ENCODE data around the gene DNM3.

DNM3 gene

DNA sequence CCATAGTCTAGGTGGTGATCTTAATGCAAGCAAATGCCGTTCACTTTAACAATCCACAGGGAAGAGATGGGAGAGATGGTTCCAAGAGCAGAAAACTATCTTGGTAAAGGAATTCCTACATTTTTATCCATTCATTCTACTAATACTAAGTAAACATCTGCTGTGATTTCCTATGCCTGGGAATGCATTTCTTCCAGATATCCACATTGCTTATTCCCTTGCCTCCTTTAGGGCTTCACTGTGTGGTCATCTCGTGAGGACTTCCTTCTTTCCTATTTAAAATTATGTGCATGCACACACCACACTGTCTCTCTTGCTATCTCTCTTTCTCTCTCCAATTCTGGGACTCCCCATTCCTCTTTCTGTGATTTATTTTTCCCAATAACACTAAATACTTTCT is 380.1 kb downstream of the DNM3 start:
- DNase-seq (ENCODE audit: low read depth) = no peak
- no peak overlapping the region for H3K4me3 ChIP-seq (ENCODE audit: low read depth, low read length)
- no peak for TF ChIP-seq MAX (IDR thresholded peaks at IDR 0.05; ENCODE audit: low read depth, low read length)
- no peak for TF ChIP-seq POLR2A (IDR thresholded peaks at IDR 0.05; ENCODE audit: extremely low read depth, insufficient read length)
- no peak for TF ChIP-seq MYC (IDR thresholded peaks at IDR 0.05; ENCODE audit: low read depth, low read length)
- TF ChIP-seq, protein P1, sequence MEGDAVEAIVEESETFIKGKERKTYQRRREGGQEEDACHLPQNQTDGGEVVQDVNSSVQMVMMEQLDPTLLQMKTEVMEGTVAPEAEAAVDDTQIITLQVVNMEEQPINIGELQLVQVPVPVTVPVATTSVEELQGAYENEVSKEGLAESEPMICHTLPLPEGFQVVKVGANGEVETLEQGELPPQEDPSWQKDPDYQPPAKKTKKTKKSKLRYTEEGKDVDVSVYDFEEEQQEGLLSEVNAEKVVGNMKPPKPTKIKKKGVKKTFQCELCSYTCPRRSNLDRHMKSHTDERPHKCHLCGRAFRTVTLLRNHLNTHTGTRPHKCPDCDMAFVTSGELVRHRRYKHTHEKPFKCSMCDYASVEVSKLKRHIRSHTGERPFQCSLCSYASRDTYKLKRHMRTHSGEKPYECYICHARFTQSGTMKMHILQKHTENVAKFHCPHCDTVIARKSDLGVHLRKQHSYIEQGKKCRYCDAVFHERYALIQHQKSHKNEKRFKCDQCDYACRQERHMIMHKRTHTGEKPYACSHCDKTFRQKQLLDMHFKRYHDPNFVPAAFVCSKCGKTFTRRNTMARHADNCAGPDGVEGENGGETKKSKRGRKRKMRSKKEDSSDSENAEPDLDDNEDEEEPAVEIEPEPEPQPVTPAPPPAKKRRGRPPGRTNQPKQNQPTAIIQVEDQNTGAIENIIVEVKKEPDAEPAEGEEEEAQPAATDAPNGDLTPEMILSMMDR (IDR thresholded peaks at IDR 0.05; ENCODE audit: low read depth, low read length) = no peak

DNA sequence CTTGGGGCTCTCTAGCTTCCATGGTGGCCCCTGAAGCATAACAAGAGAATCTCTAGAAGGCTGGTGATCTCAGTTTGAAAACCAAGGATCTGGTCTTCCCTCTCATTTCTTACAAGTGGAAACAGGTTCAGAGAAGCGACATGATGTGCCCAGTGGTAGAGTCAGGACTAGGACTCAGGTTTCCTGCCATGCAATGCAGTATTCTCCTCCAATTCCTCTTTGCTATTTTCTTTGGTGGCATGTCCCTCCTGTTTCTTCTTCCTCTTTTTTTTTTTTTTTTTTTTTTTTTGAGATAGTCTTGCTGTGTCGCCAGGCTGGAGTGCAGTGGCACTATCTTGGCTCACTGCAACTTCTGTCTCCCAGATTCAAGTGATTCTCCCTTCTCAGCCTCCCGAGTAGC is 383.6 kb downstream of the DNM3 start:
- TF ChIP-seq MAX (IDR thresholded peaks at IDR 0.05; ENCODE audit: low read depth, low read length) (no peak), MYC (IDR thresholded peaks at IDR 0.05; ENCODE audit: low read depth, low read length) (no peak), POLR2A (IDR thresholded peaks at IDR 0.05; ENCODE audit: extremely low read depth, insufficient read length) (no peak)
- TF ChIP-seq, protein P1 (IDR thresholded peaks at IDR 0.05; ENCODE audit: low read depth, low read length) = no peak
- DNase-seq (ENCODE audit: low read depth) = no peak
- H3K4me3 ChIP-seq (ENCODE audit: low read depth, low read length) = no peak overlapping the region

DNA sequence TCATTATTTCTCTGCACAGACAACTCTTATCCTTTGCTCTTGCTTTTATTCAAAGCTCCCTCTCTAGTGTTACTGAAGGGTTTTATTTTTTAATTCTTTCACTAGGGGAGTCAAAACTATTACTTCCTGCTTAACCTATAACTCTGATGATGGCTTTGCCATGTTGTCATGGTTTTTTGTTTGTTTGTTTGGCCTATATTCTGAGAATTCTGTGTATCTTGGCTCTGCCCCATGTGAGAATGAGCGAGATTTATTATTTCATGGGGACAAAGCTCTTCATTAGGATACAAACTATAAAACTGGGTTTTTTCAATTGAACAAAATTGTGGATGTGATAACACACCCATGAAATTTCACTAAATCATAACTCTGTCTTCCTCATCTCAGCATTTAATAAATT is 388.6 kb downstream of the DNM3 start:
- H3K4me3 ChIP-seq (ENCODE audit: low read depth, low read length) = no peak overlapping the region
- TF ChIP-seq MYC (IDR thresholded peaks at IDR 0.05; ENCODE audit: low read depth, low read length) (no peak), POLR2A (IDR thresholded peaks at IDR 0.05; ENCODE audit: extremely low read depth, insufficient read length) (no peak), MAX (IDR thresholded peaks at IDR 0.05; ENCODE audit: low read depth, low read length) (no peak)
- TF ChIP-seq, protein P1 (IDR thresholded peaks at IDR 0.05; ENCODE audit: low read depth, low read length) = no peak
- no peak for DNase-seq (ENCODE audit: low read depth)

GRCh38 chr1:172230526-172230925 is 389.2 kb downstream of the DNM3 start:
- TF ChIP-seq MYC (IDR thresholded peaks at IDR 0.05; ENCODE audit: low read depth, low read length) = no peak
- no peak for TF ChIP-seq POLR2A (IDR thresholded peaks at IDR 0.05; ENCODE audit: extremely low read depth, insufficient read length)
- TF ChIP-seq MAX (IDR thresholded peaks at IDR 0.05; ENCODE audit: low read depth, low read length) = no peak
- TF ChIP-seq, protein P1 (IDR thresholded peaks at IDR 0.05; ENCODE audit: low read depth, low read length) = no peak
- DNase-seq (ENCODE audit: low read depth) = no peak
- no peak overlapping the region for H3K4me3 ChIP-seq (ENCODE audit: low read depth, low read length)

GRCh38 chr1:172236958-172237357 is 395.7 kb downstream of the DNM3 start:
- TF ChIP-seq POLR2A (IDR thresholded peaks at IDR 0.05; ENCODE audit: extremely low read depth, insufficient read length) = no peak
- no peak for TF ChIP-seq MYC (IDR thresholded peaks at IDR 0.05; ENCODE audit: low read depth, low read length)
- TF ChIP-seq, protein P1 (IDR thresholded peaks at IDR 0.05; ENCODE audit: low read depth, low read length) = no peak
- no peak for TF ChIP-seq MAX (IDR thresholded peaks at IDR 0.05; ENCODE audit: low read depth, low read length)
- no peak for DNase-seq (ENCODE audit: low read depth)

GRCh38 chr1:172238158-172238557 is 396.9 kb downstream of the DNM3 start:
- TF ChIP-seq, protein P1 (IDR thresholded peaks at IDR 0.05; ENCODE audit: low read depth, low read length) = no peak
- TF ChIP-seq MAX (IDR thresholded peaks at IDR 0.05; ENCODE audit: low read depth, low read length) = no peak
- no peak for TF ChIP-seq POLR2A (IDR thresholded peaks at IDR 0.05; ENCODE audit: extremely low read depth, insufficient read length)
- TF ChIP-seq MYC (IDR thresholded peaks at IDR 0.05; ENCODE audit: low read depth, low read length) = no peak
- no peak for DNase-seq (ENCODE audit: low read depth)

More at GRCh38 chr1:172236958-172237357, 395.7 kb downstream of the DNM3 start:
- no peak overlapping the region for H3K4me3 ChIP-seq (ENCODE audit: low read depth, low read length)

More at GRCh38 chr1:172238158-172238557, 396.9 kb downstream of the DNM3 start:
- no peak overlapping the region for H3K4me3 ChIP-seq (ENCODE audit: low read depth, low read length)
